GM12873 (cell line): ENCODE data around the gene CRMP1.

Source experiments
- TF ChIP-seq, protein P1 (sequence below): IDR thresholded peaks from 2 replicates; pipeline ENCODE4 v1.5.1; 2012; ENCODE audit warnings: low read depth, mild to moderate bottlenecking, moderate library complexity, low read length, control low read depth; ENCODE audit not compliant: insufficient read depth; ENCODE audit errors: missing control alignments

The CRMP1 gene

DNA sequence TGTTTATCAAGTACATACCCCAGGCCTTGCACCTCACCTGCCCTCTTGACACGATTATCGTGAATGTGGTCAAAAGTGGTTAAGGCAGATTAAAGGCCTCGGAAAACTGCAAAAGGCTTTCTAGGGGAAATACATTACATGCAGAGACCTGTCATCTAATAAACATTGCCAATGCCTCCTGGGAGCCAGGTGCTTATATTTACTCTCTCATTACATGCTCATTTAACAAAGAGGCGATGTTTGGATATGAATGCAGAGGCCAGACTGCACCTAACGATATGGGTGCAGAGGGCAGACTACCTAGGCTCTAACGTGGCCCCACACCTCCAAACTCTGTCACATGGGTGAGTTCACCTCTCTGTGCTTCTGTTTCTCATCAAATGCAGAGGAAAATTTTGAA, 14.5 kb downstream of the CRMP1 start:
- TF ChIP-seq, protein P1, sequence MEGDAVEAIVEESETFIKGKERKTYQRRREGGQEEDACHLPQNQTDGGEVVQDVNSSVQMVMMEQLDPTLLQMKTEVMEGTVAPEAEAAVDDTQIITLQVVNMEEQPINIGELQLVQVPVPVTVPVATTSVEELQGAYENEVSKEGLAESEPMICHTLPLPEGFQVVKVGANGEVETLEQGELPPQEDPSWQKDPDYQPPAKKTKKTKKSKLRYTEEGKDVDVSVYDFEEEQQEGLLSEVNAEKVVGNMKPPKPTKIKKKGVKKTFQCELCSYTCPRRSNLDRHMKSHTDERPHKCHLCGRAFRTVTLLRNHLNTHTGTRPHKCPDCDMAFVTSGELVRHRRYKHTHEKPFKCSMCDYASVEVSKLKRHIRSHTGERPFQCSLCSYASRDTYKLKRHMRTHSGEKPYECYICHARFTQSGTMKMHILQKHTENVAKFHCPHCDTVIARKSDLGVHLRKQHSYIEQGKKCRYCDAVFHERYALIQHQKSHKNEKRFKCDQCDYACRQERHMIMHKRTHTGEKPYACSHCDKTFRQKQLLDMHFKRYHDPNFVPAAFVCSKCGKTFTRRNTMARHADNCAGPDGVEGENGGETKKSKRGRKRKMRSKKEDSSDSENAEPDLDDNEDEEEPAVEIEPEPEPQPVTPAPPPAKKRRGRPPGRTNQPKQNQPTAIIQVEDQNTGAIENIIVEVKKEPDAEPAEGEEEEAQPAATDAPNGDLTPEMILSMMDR, result no peak

DNA sequence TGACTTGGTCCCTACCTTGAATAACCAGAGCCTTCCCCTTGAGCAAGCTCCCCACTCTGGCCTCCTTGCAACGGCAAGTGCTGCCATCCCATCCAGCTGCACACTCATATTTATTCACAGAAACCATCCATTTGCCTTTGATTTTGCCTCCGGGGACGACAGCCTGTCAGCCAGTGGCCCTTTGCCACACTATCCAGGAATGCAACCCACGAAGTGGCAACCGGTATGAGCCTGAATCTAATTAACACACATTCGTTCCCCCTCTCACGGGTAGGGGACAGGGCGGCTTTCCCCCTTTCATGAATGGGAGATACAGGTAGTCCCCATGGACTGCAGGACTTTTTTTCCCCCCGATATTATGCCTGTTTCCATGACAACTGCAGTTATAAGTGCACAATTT, 15.5 kb downstream of the CRMP1 start:
- TF ChIP-seq, protein P1, result no peak

DNA sequence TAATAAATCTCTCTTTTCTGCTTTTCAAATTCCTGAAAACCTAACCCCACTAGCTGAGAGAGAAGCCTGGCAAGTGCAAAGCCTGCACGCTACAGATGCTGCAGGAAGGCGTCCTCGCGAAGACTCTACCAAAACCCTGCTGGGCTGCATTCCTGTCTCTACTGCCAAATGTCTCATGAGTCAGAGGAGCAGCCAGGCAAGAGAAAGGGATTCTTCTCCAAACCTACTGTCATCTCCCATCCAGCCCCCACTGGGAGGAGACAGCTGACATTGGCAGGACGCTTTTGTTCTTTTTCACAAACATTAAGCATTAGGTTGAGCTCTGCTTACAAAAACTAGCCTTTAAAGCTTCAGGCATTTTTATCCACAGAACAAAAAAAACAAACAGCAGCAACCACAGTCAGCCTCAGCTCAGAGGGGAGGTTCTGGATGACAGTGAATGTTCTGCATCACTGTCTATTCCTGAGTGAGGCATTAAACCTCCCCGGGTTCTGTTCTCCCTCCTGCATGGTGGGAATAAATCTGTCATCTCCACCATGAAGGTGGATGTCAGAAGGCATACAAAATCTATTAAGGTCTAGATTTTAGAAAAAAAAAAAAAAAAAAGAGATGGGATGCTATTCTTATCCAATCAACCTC, 18.0 kb downstream of the CRMP1 start:
- TF ChIP-seq, protein P1, result no peak

DNA sequence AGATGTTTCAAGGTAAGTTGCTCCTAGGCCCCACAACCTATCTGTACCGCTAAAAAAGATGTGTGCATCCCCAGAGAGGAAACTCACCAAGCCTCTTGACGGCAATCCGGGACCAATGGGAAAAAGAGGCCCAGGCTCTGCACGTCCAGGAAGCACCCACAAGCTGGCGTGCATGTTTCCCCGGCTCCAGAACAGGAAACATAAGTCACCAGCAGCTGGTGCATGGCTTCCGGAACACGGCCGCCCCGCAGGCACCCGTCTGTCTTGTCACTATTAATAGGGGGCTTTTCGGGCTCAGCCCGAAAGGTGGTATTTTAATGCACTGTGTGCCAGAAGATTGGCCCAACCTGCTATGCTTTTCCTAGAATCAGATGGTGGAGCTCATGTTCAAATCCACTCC, 22.2 kb downstream of the CRMP1 start:
- TF ChIP-seq, protein P1, result no peak

DNA sequence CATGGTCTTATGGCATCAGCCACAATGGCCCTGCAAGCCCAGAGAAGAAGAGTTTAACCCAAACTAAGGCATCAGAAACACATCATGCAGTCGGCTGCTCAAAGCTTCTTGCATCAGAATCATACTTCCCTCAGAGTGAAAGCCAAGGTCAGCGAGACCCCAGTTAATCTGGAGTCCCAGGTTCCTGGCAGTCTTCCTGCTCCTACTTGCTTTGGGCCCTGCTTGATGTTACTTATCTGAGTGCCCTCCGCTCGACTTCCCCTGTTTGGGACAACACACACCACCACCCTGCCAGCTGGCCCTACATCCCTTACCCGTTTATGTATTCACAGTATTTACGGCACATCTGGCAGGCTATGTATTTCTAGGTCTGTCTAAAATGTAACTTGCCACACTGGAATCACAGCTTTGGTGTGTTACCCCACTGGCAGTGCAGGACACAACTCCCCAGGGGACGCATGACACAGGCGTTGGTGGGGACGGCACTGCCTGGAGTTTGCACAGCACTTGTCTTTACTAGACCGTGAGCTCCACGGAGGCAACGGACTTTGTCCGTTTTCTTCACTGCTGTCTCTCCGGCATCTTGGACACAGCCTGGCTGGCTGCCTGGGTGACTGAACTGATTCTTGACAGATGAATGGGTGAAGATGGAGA, 22.8 kb downstream of the CRMP1 start:
- TF ChIP-seq, protein P1, result no peak

DNA sequence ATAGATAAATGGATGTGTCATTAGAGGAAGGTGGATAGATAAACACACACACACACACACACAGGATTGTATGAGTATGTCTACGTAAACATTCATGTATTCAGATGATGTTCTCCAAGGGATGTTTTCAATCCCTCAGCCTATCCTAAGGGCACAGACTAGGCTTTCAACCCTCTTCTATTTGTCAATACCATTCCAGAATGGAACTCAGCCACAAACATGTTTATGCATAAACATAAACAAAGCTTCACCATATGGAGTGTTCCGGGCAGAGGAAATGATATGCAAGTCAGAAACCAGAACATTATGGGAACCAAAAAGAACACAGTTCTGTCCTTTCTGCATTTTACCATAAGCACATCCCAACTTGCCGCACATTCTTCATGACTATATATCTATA, 25.0 kb downstream of the CRMP1 start:
- TF ChIP-seq, protein P1, result no peak

DNA sequence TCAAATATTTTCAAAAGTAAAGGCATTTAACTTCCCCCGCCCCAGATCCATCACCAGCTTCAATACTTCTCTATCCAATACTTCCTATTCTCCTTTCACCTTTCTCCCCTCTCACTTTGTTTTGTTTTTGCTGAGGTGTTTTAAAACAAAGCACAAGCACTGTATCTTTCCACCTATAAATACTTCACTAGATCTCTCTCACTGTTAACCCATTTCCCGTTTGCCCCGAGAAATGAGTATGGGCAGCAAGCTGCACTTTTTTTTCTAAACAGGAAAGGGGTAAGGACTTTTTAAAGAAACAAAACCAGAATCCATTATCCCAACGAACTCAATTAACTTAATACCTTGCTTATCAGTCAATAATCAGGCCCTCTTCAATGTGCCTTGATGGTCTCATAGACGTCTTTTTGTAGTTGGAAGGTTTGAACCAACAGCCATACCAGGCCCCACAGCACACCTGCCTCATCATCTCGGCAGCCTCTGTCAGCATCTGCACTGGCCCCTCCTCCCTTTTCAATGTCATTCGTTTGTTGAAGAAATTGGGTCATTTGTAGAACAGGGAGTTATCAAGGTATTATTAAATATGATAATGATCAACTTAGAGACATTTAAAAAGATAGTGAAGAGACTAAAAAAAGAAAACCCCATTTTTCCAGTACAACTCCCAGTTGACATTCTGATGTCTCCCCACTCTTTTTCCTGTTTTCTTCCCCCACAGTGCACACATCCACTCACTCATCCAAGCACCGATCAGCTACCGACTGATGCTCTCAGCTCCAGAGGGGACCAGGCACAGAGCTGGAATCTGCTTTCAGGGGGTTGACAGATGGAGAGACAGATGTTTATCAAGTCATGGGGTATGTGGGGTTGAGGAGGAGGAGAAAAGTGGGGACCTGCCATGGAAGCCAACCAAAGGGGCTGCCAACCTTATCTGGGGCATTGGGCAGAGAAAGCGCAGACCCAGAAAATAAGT, 25.8 kb downstream of the CRMP1 start:
- TF ChIP-seq, protein P1, result no peak
